ENCODE measurements around the gene ACAN. TPM values are rescaled to one million over a fixed set of nuclear protein-coding genes. Genes with fewer than 3 reads are reported as not detected.

Gene ACAN
- total and polyA plus RNA-seq, 2 of the 8 experiments (the other 6 are each of a cell fraction or from before 2014, with no cell fraction given) = 0.71 to 0.73 TPM

DNA sequence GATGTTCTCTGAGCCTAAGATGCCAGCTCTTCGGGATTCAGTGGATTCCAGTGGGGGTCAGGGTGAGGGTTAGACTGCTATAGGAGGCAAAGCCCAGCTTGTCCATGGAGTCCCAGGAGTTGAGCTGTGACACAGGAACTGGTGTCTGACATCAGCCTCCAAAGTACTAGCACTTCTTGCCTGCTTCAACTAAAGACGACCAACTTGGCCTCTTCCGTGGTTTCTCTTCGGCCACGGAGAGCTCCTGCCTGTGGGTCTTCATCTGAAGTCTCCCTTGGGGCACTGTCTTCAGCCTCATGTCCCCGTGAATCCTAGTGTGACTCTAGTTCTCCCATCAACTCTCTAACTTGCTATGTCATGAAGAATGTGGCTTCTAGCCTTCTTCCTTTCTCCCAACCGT is 12.8 kb upstream of the ACAN start:
- Histone ChIP-seq H3K27ac (ENCODE audit: low read depth, low read length) (no peak overlapping the region), H3K9me3 (ENCODE audit: insufficient read depth in 2 of 2, low read depth in 1 of 2, low read length in 1 of 2) (no peaks in the 10 kb centered on the region), H2BK12ac (ENCODE audit: low read depth, low read length) (no peak overlapping the region), H4K20me1 (replicated peaks in 1 of 2; ENCODE audit: control insufficient read depth in 1 of 2, insufficient read depth in 2 of 2, low read length in 2 of 2) (no peaks in the 10 kb centered on the region), H2AFZ (ENCODE audit: low read length) (no peak overlapping the region), H4K91ac (replicated peaks; ENCODE audit: insufficient read length, low read length) (no peak overlapping the region), H4K5ac (ENCODE audit: insufficient read length, low read depth, low read length) (no peak overlapping the region), H4K8ac (ENCODE audit: extremely low read depth, insufficient read depth, low read length) (no peak overlapping the region), H2BK5ac (ENCODE audit: low read depth, low read length) (no peak overlapping the region), H2BK15ac (ENCODE audit: low read length) (no peak overlapping the region), H2BK20ac (ENCODE audit: low read length) (no peak overlapping the region), H3K79me1 (ENCODE audit: low read depth, low read length) (no peaks in the 10 kb centered on the region), H3K9ac (replicated peaks in 1 of 4; ENCODE audit: extremely low read depth in 1 of 4, low read depth in 3 of 4, low read length in 3 of 4) (no peak overlapping the region), H3K23ac (ENCODE audit: insufficient read length) (no peak overlapping the region), H3K4ac (replicated peaks; ENCODE audit: insufficient read length, low read depth, low read length) (no peak overlapping the region), H3K4me1 (replicated peaks in 1 of 4; ENCODE audit: control insufficient read depth in 3 of 4, insufficient read depth in 4 of 4, low read length in 3 of 4) (peaks cover 6 to 10% (median 6%) of the 10 kb centered on the region in 4 experiments), H3K4me3 (ENCODE audit: extremely low read depth in 1 of 4, insufficient read depth in 2 of 4, low read depth in 3 of 4, low read length in 4 of 4) (no peak overlapping the region), H3K23me2 (ENCODE audit: low read depth, low read length) (no peaks in the 10 kb centered on the region), H3K14ac (ENCODE audit: insufficient read length) (no peak overlapping the region), H3K4me2 (ENCODE audit: insufficient read depth in 1 of 2, low read depth in 2 of 2, low read length in 2 of 2) (no peak overlapping the region), H2AK5ac (ENCODE audit: low read depth, low read length) (no peak overlapping the region), H2BK120ac (replicated peaks; ENCODE audit: low read depth, low read length) (no peak overlapping the region), H3K56ac (replicated peaks; ENCODE audit: insufficient read length, low read depth, low read length) (no peak overlapping the region), H3K79me2 (ENCODE audit: control insufficient read depth in 1 of 2, insufficient read depth in 2 of 2, low read length in 2 of 2) (no peaks in the 10 kb centered on the region), H3K36me3 (ENCODE audit: control insufficient read depth in 2 of 4, insufficient read depth in 4 of 4, low read length in 3 of 4) (no peaks in the 10 kb centered on the region), H3K18ac (ENCODE audit: extremely low read depth, low read length) (no peak overlapping the region), H3K27me3 (replicated peaks in 1 of 4; ENCODE audit: control insufficient read depth in 3 of 4, extremely low read depth in 1 of 4, insufficient read depth in 3 of 4, low read length in 3 of 4) (peaks cover 0 to 9% (median 1%) of the 10 kb centered on the region in 4 experiments; a peak in 3 of 7 replicates)
- TF ChIP-seq CHD2 (IDR thresholded peaks at IDR 0.05; ENCODE audit: low read length) (no peak), SP1 (IDR thresholded peaks at IDR 0.05; ENCODE audit: low read depth, low read length) (no peak), POLR2AphosphoS5 (IDR thresholded peaks at IDR 0.05; ENCODE audit: low read depth, low read length) (no peak), CTBP2 (IDR thresholded peaks at IDR 0.05; ENCODE audit: borderline replicate concordance, insufficient read depth, insufficient read length, low read length) (no peak)
- FAIRE-seq (no peak), DNase-seq (ENCODE audit: low read depth in 1 of 2, low spot score in 2 of 2) (no peak)
- ChIA-PET POLR2A (ENCODE audit: partially characterized antibody) (no interaction called here), CTCF (ENCODE audit: partially characterized antibody) (interaction anchor here (0.6 to 3.9 kb wide), 5 partner anchors 9 to 643 kb away, joined by 3 to 18 read pairs (median 5); no protein-coding TSS in a partner anchor)
- 96% methylated on average over 7 of the region's 7 CpGs; no CpG with 5 or more reads in 1 of the 2 experiments for WGBS, 2 experiments (ENCODE audit: extremely low coverage in 1 of 2, insufficient coverage in 1 of 2, insufficient read length in 1 of 2, insufficient replicate concordance in 2 of 2, low coverage in 1 of 2, low lambda C conversion rate in 2 of 2, missing lambda C conversion rate in 1 of 2)
